ENCODE measurements around the gene VPS13C.

Gene VPS13C

DNA sequence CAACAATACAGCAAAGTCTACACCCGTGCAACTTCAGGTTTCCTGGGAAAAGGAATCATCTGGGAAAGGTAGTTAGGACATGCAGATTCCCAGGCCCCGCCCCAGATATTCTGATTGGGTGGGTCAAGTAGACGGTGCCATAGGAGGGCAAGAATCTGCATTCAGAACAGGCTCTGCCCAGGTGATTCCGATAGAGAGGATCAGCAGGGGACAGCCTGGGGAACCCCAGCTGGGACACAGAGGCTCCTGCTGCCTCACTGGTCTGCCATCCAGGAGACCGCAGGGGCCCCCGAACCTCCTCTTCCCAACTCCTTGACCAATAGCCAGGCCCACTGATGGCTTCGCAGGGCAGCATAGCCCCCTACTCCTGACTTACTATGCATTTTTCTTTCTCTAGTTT is 243.4 kb downstream of the VPS13C start:
- DNase-seq (ENCODE audit: low read depth in 2 of 2): no peak

DNA sequence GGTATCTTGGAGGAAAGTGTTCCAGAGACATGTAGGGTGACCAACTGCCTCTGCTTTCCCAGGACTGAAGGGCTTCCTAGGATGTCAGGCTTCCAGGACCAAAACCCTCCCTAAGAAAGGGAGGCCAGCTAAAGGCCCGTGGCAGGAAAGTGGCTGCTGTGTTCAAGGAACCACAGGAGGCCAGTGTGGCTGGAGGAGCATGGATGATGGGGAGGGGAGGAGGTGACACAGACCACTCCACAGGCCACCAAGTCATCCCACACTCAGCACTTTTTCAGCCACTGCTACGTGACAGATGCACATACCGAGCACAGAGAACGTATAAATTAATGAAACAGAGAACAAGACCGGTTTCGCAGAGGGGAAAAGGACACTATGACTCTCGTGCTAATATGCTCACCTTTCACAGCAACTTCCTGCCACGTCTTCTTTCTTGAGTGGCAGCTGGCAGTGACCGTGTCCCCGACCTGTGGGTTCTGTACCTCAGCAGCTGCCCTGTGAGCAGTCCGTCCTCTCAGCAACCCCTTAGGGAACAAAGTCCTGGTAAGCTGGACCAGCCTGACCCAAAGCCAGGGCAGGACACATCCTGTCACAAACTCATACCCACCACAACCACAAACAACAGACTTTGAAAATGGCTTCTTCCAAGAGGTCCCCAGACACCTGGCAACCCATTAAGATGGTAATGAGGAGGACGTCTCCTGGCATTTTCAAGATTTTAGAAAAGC is 244.7 kb downstream of the VPS13C start:
- no peak for DNase-seq (ENCODE audit: low read depth in 2 of 2)

DNA sequence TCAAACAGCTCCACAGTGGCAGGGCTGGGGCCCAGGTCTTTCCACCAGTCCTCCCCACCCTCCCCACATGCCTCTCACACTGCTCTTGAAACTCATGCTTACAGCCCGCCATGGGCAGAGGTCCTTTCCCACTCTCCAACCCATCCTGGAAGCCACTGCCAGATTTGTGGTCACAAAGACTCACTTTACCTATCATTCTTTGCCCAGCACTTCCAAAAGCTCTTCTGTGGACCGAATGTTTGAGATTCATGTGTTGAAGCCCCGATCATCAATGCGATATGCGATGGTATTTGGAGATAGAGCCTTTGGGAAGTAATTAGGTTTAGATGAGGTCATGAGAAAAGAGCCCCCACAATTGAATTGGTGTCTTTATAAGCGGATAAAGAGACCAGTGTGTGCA is 247.8 kb downstream of the VPS13C start:
- no peak for DNase-seq (ENCODE audit: low read depth in 2 of 2)

DNA sequence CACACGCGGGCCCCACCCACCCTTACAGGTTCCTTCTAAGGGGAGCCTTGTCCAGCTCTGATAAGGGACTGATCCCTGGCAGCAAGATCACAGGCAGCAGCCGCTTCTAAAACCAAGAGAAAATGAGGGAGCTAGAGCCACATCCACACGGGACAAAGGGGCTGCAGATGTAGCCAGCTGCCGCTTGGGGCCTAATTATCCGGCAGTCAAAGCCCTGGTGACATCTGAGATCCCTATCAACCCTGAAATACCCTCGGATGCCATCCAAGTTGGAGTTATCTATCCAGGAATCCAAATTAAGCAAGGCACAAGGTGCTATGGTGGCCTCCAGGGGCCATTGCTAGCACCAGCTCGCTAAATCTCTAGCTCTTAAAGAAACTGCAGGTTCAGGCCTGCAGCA is 248.3 kb downstream of the VPS13C start:
- no peak for DNase-seq (ENCODE audit: low read depth in 2 of 2)

DNA sequence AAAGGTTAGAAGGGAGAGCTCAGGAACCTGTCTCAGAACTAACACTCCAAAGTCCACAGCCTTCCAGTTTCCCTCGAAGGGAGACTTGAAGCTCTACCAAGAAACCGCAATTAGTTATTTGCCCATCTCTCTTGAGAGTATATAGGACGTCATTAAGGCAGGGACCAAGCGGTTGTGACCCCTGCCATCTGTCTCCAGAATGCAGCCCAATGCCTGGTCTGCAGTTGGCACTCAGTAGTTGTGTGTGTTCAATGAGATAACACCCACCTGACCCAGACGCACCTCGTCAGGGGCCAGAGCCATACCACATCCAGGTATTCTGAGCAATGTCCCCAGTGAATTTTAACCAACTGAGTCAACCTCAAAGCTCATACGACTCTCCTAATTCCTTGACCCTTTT is 251.0 kb downstream of the VPS13C start:
- DNase-seq (ENCODE audit: low read depth in 2 of 2): no peak

DNA sequence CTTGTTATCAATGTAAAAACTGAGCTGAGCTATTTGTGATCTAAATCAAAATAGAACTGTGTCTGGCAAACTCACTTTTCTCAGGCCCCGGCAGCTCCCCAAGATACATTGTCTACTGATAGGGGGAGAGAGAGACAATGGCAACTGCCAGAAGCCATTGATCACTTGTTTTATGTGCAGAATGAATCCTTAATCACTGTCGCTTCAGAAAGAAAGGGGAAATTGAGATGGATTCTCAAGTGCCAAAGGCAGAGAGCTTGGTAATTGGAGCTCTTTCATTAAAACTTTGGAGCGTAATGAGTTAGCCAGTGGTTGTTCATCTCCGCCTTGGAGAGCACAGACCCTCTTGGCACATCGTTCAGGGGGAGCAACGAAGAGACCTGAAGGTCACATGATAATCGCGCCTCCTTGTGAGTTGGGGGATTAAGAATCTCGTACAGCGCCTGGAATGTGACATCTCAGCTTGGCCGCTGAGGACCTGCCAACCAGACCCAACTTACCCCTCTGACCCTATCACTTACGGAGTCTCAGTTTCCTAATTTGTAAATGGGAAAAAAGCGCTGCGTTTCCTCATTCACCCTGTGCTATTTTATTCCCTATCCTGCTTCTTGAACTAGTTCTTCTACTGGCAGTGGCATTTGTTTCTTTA is 252.8 kb downstream of the VPS13C start:
- DNase-seq (ENCODE audit: low read depth in 2 of 2): no peak
